Epithelial cell of proximal tubule (primary cell): ENCODE measurements around the gene DEFB126. TPM values are rescaled to one million over a fixed set of nuclear protein-coding genes. Genes with fewer than 3 reads are reported as not detected.
"Not testable (repeated sequence)": the region's sequence is repeated elsewhere in the genome, so short reads cannot be mapped to it uniquely, and the experiment has no call there.

ENCODE experiments used
- DNase-seq: peaks from one replicate; pipeline ENCODE4 v3.0.0-alpha.2; 2011; ENCODE audit warnings: low read depth
- H3K4me3 ChIP-seq: 2 replicates; pipeline ENCODE4 v1.5.1; 2011; ENCODE audit warnings: low read depth, mild to moderate bottlenecking, low read length
- CTCF ChIP-seq: conservative IDR thresholded peaks from 2 replicates; pipeline ENCODE4 v1.5.1; 2012; ENCODE audit warnings: low read depth, mild to moderate bottlenecking, low read length
- total RNA-seq: library from RNA; depleted of rRNA; stranded (reverse); fragments of >200 nt; gene quantifications from 2 replicates; pipeline ENCODE4 v1.2.3, GENCODE V29; 2015

Gene DEFB126
- total RNA-seq, 1 donor from 2014 or later: not detected

- TF ChIP-seq CTCF: no peak
- no peak for DNase-seq
- no peak overlapping the region for H3K4me3 ChIP-seq
These were observed 24.9 kb upstream of the DEFB126 start for GRCh38 chr20:117518-117917.

- not testable (repeated sequence) for H3K4me3 ChIP-seq, DNase-seq
These were observed 12.5 kb upstream of the DEFB126 start for GRCh38 chr20:129786-130323.

GRCh38 chr20:137668-138490 is 4.5 kb upstream of the DEFB126 start:
- TF ChIP-seq CTCF: peak; percentile 50
- no peak overlapping the region for H3K4me3 ChIP-seq
- no peak for DNase-seq

GRCh38 chr20:145877-146276 is 3.5 kb downstream of the DEFB126 start:
- no peak overlapping the region for H3K4me3 ChIP-seq
- DNase-seq: no peak
- TF ChIP-seq CTCF: no peak

- no peak for DNase-seq
- no peak overlapping the region for H3K4me3 ChIP-seq
- no peak for TF ChIP-seq CTCF
These were observed 9.7 kb downstream of the DEFB126 start for GRCh38 chr20:152131-152530.

- DNase-seq: no peak
- no peak for TF ChIP-seq CTCF
- H3K4me3 ChIP-seq: no peak within 1 kb of the TSS
These were observed 14.8 kb downstream of the DEFB126 start, which contains the start of gene DEFB127 for GRCh38 chr20:157154-157553. Gene DEFB127 (plus strand): TSS chr20:157454. CDS start chr20:157545, 91 bp downstream.

GRCh38 chr20:164618-165017 is 22.2 kb downstream of the DEFB126 start:
- no peak overlapping the region for H3K4me3 ChIP-seq
- no peak for TF ChIP-seq CTCF
- DNase-seq: no peak
